DND-41 (cell line): ENCODE measurements around the gene PER2.

Experiments
- CTCF ChIP-seq: IDR thresholded peaks from 2 replicates; pipeline ENCODE4 v1.5.1; 2012; ENCODE audit warnings: borderline replicate concordance, low read length, moderate library complexity, mild to moderate bottlenecking; ENCODE audit not compliant: poor library complexity, severe bottlenecking; ENCODE audit errors: extremely low read depth
- EZH2 ChIP-seq: IDR thresholded peaks from 3 replicates; pipeline ENCODE4 v1.6.1; 2012; ENCODE audit warnings: borderline replicate concordance, low read depth, mild to moderate bottlenecking, moderate library complexity, low read length, inconsistent platforms; ENCODE audit not compliant: severe bottlenecking

- no peak for TF ChIP-seq CTCF
- no peak for TF ChIP-seq EZH2
Observed at GRCh38 chr2:238255636-238256035, 32.8 kb downstream of the PER2 start.
